Keratinocyte (primary cell): ENCODE data around the gene ZBTB34. TPM values are rescaled to one million over a fixed set of nuclear protein-coding genes. Genes with fewer than 3 reads are reported as not detected.

Source experiments
- DNase-seq: peaks from one replicate; pipeline ENCODE4 v3.0.0-alpha.2; 2011; ENCODE audit warnings: low read depth, missing footprints, low spot score
- FAIRE-seq: peaks from 2 replicates; lab custom pipeline; 2011; peaks lifted over from hg19 to GRCh38; lab: Jason Lieb, UNC
- H2AFZ ChIP-seq: 2 replicates; pipeline ENCODE4 v1.6.0; 2012; ENCODE audit warnings: low read length, control low read depth, inconsistent platforms; ENCODE audit not compliant: control insufficient read depth
- H3K27ac ChIP-seq: 2 replicates; pipeline ENCODE4 v1.5.1; 2011; ENCODE audit warnings: low read length; ENCODE audit not compliant: control insufficient read depth, insufficient read depth
- H3K27me3 ChIP-seq: 3 replicates; pipeline ENCODE4 v1.6.0; 2011; ENCODE audit warnings: low read length; ENCODE audit not compliant: control insufficient read depth, insufficient read depth; ENCODE audit errors: extremely low read depth
- H3K36me3 ChIP-seq, 2 experiments: 2 replicates in 1 of 2; 3 replicates in 1 of 2; pipeline ENCODE4 v1.5.1; 2011; ENCODE audit warnings: low read length in 2 of 2, mild to moderate bottlenecking in 1 of 2; ENCODE audit not compliant: control insufficient read depth in 2 of 2, insufficient read depth in 2 of 2; ENCODE audit errors: extremely low read depth in 1 of 2
- H3K4me1 ChIP-seq: 3 replicates; pipeline ENCODE4 v1.5.1; 2011; ENCODE audit warnings: low read length; ENCODE audit not compliant: control insufficient read depth, insufficient read depth; ENCODE audit errors: extremely low read depth
- H3K4me2 ChIP-seq: 3 replicates; pipeline ENCODE4 v1.6.0; 2011; ENCODE audit warnings: low read depth, low read length; ENCODE audit not compliant: control insufficient read depth, insufficient read depth; ENCODE audit errors: extremely low read depth
- H3K4me3 ChIP-seq, 3 experiments: fragments of 200-600 bp in 1 of 3; sonication (generic) in 1 of 3; 2 replicates in 2 of 3; 3 replicates in 1 of 3; pipeline ENCODE4 v1.5.1; 2011 to 2016; ENCODE audit warnings: low read length in 3 of 3, mild to moderate bottlenecking in 3 of 3, control low read depth in 2 of 3, inconsistent platforms in 1 of 3, low read depth in 1 of 3, mixed read lengths in 1 of 3, mixed run types in 1 of 3, moderate library complexity in 1 of 3; ENCODE audit not compliant: control insufficient read depth in 2 of 3, insufficient read depth in 2 of 3; ENCODE audit errors: extremely low read depth in 1 of 3
- H3K79me2 ChIP-seq: 2 replicates; pipeline ENCODE4 v1.6.0; 2012; ENCODE audit warnings: low read length; ENCODE audit not compliant: control insufficient read depth, insufficient read depth
- H3K9ac ChIP-seq: 3 replicates; pipeline ENCODE4 v1.6.0; 2011; ENCODE audit warnings: low read length; ENCODE audit not compliant: control insufficient read depth, insufficient read depth; ENCODE audit errors: extremely low read depth
- H3K9me1 ChIP-seq: 3 replicates; pipeline ENCODE4 v1.6.0; 2011; ENCODE audit warnings: low read length; ENCODE audit not compliant: control insufficient read depth, insufficient read depth; ENCODE audit errors: extremely low read depth
- H3K9me3 ChIP-seq: 2 replicates; pipeline ENCODE4 v1.5.1; 2012; ENCODE audit warnings: low read depth, low read length; ENCODE audit not compliant: control insufficient read depth
- H4K20me1 ChIP-seq: 3 replicates; pipeline ENCODE4 v1.6.0; 2011; ENCODE audit warnings: low read length; ENCODE audit not compliant: control insufficient read depth, insufficient read depth; ENCODE audit errors: extremely low read depth
- CTCF ChIP-seq, 3 experiments: IDR thresholded peaks in 1 of 3; conservative IDR thresholded peaks in 1 of 3; optimal IDR thresholded peaks in 1 of 3; 2 replicates in 2 of 3; 3 replicates in 1 of 3; pipeline versions ENCODE3 to v1.5.1; 2011; ENCODE audit warnings: low read length in 3 of 3, mild to moderate bottlenecking in 3 of 3, moderate library complexity in 2 of 3, control low read depth in 1 of 3, inconsistent platforms in 1 of 3; ENCODE audit not compliant: insufficient read depth in 2 of 3; ENCODE audit errors: extremely low read depth in 1 of 3
- EZH2 ChIP-seq: IDR thresholded peaks from one replicate; pipeline ENCODE4 v1.6.1; 2012; ENCODE audit warnings: inconsistent platforms, mild to moderate bottlenecking, low read length, moderate library complexity
- dilution Hi-C: fragments of 300-500 bp; cut with MboI; formaldehyde crosslinking; loops from one replicate; pipeline ENCODE4 v1.7.0; 2020; ENCODE audit warnings: low sequenced_read_pairs; ENCODE audit not compliant: extremely low pct_ligation_motif_present
- polyA plus RNA-seq, 5 experiments: library from polyadenylated mRNA; depleted of rRNA in 3 of 5; stranded (reverse) in 3 of 5; stranded (forward) in 1 of 5; unstranded in 1 of 5; fragments of >200 nt; gene quantifications; 1 replicate in 1 of 5; 2 replicates in 3 of 5; 3 replicates in 1 of 5; pipeline versions ENCODE4 v1.2.1 to v1.2.3, GENCODE V29; 2011 to 2012; ENCODE audit warnings: missing spikeins in 2 of 5, low read depth in 1 of 5, low replicate concordance in 1 of 5

ZBTB34 gene
- polyA plus RNA-seq, 1 donor (not counting 4 experiments of a cell fraction or from before 2014, with no cell fraction given) = 6.4 TPM

GRCh38 chr9:126829035-126829434 is 31.4 kb upstream of the ZBTB34 start:
- H3K9ac ChIP-seq = no peak overlapping the region
- no peak overlapping the region for H3K4me3 ChIP-seq
- dilution Hi-C loops = no loop called here
- no peak for FAIRE-seq
- no peaks in the 10 kb centered on the region for H4K20me1 ChIP-seq
- no peak overlapping the region for H2AFZ ChIP-seq
- no peak for DNase-seq
- TF ChIP-seq CTCF (optimal IDR thresholded peaks at IDR 0.05 in 1 of 3, IDR thresholded peaks at IDR 0.05 in 1 of 3, conservative IDR thresholded peaks at IDR 0.05 in 1 of 3; ENCODE audit: extremely low read depth in 1 of 3, insufficient read depth in 2 of 3, low read length in 3 of 3) (no peak), EZH2 (no peak)
- H3K79me2 ChIP-seq = peaks cover 11% of the 10 kb centered on the region
- H3K9me1 ChIP-seq = no peaks in the 10 kb centered on the region
- H3K27ac ChIP-seq = no peak overlapping the region
- H3K9me3 ChIP-seq = no peaks in the 10 kb centered on the region
- no peaks in the 10 kb centered on the region for H3K4me1 ChIP-seq
- peaks cover 15 to 16% of the 10 kb centered on the region in 2 experiments for H3K36me3 ChIP-seq
- H3K4me2 ChIP-seq = no peak overlapping the region
- no peaks in the 10 kb centered on the region for H3K27me3 ChIP-seq

DNA sequence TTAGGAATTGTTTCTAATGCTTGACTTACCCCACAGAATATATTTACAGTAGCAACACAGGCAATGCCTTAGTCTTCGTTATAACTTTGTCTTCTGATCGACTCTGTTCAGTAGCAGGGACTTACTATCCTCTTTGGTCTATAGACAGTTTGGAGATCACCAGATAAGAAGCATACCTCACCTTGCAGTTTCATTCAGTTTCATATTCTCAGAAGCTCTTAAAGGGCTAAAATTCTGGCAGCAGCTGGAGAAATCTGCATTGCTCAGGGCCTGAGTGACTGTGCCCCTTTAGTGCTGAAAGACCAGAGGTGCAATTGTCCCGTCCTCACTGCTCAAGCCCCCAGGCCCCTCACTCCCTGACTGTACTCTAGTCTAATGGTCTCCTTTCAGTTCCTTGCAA is 29.6 kb upstream of the ZBTB34 start:
- no peak overlapping the region for H3K27ac ChIP-seq
- TF ChIP-seq EZH2 = no peak
- no peak for TF ChIP-seq CTCF (optimal IDR thresholded peaks at IDR 0.05 in 1 of 3, IDR thresholded peaks at IDR 0.05 in 1 of 3, conservative IDR thresholded peaks at IDR 0.05 in 1 of 3; ENCODE audit: extremely low read depth in 1 of 3, insufficient read depth in 2 of 3, low read length in 3 of 3)
- H2AFZ ChIP-seq = no peak overlapping the region
- DNase-seq = no peak
- no peaks in the 10 kb centered on the region for H3K9me3 ChIP-seq
- peaks cover 11% of the 10 kb centered on the region for H3K79me2 ChIP-seq
- no peak for FAIRE-seq
- dilution Hi-C loops = no loop called here
- no peaks in the 10 kb centered on the region for H3K9me1 ChIP-seq
- H3K36me3 ChIP-seq = peaks cover 16 to 17% of the 10 kb centered on the region in 2 experiments
- no peaks in the 10 kb centered on the region for H4K20me1 ChIP-seq
- no peaks in the 10 kb centered on the region for H3K4me1 ChIP-seq
- no peak overlapping the region for H3K4me3 ChIP-seq
- no peak overlapping the region for H3K4me2 ChIP-seq
- no peaks in the 10 kb centered on the region for H3K27me3 ChIP-seq
- no peak overlapping the region for H3K9ac ChIP-seq
